ENCODE data around the gene LHFPL6.
A peak's percentile ranks its signal among the peaks of the same experiment; 100 is the strongest.

The LHFPL6 gene

DNA sequence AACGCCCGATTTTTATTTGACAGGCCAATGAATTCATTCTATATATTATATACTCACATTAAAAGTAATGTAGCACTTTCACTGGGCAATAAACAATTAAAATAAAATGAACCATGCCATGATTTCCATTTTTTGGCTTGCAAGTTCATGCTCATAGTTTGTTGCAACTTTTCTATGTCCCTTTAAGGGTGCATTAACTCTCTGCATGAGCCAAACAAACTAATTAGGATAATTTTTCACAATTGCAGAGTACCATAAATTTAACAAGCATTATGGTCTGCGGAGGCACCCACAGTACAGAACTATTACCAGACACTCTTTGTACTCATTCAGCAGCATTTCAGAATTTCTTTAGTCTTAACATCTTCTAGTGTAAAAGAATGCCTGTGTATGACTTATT is 1.4 kb downstream of the LHFPL6 start:
- no peak overlapping the region for H3K14ac ChIP-seq (ENCODE audit: low read length)
- peak overlapping the region in 1 of 2 donors; percentile 94 for H3K4me3 ChIP-seq (ENCODE audit: low read length in 2 of 2)
- H3K18ac ChIP-seq (ENCODE audit: low read length) = no peak overlapping the region
- H3K4me2 ChIP-seq (ENCODE audit: insufficient read depth, low read length, poor library complexity, severe bottlenecking) = peak overlapping the region; percentile 11
- no peak overlapping the region for H2BK12ac ChIP-seq (ENCODE audit: low read length)
- no peak for DNase-seq (ENCODE audit: low spot score)
- H3K27ac ChIP-seq (replicated peaks; ENCODE audit: low read length) = no peak overlapping the region
- no peak overlapping the region for H2AK5ac ChIP-seq (ENCODE audit: low read depth, low read length)
- no peaks in the 10 kb centered on the region for H3K79me1 ChIP-seq (ENCODE audit: low read depth, low read length)
- no peak overlapping the region for H4K8ac ChIP-seq (ENCODE audit: low read depth, low read length)
- H3K4me1 ChIP-seq (ENCODE audit: control insufficient read depth in 2 of 2, insufficient read depth in 1 of 2, low read depth in 1 of 2, low read length in 2 of 2) = peaks cover 6 to 19% of the 10 kb centered on the region in 2 donors
- H3K36me3 ChIP-seq (replicated peaks in 1 of 2; ENCODE audit: control insufficient read depth in 2 of 2, insufficient read depth in 2 of 2, low read length in 2 of 2) = peaks cover 0 to 46% of the 10 kb centered on the region in 2 donors
- H3K23ac ChIP-seq (ENCODE audit: low read depth, low read length, poor library complexity) = no peak overlapping the region
- WGBS, 2 donors (ENCODE audit: extremely low coverage in 2 of 2, insufficient read length in 2 of 2, insufficient replicate concordance in 1 of 2) = no CpG with 5 or more reads among the region's 3 CpGs
- no peaks in the 10 kb centered on the region for H3K27me3 ChIP-seq (ENCODE audit: control insufficient read depth in 3 of 3, insufficient read depth in 3 of 3, low read depth in 1 of 3, low read length in 3 of 3)
- H3K4ac ChIP-seq (ENCODE audit: low read length) = no peak overlapping the region
- no peak overlapping the region for H2BK5ac ChIP-seq (ENCODE audit: low read length)
- H2BK15ac ChIP-seq (ENCODE audit: low read length) = no peak overlapping the region
- H2AFZ ChIP-seq (ENCODE audit: low read length) = peak overlapping the region; percentile 97
- no peak overlapping the region for H4K91ac ChIP-seq (ENCODE audit: low read depth, low read length, poor library complexity)
- H3K9me3 ChIP-seq (replicated peaks in 1 of 2; ENCODE audit: control insufficient read depth in 2 of 2, insufficient read depth in 1 of 2, low read depth in 1 of 2, low read length in 2 of 2) = peaks cover 0 to 12% of the 10 kb centered on the region in 2 donors
- no peak overlapping the region for H2BK120ac ChIP-seq (ENCODE audit: low read depth, low read length)
- H3K9ac ChIP-seq (ENCODE audit: low read depth, low read length, poor library complexity) = no peak overlapping the region

DNA sequence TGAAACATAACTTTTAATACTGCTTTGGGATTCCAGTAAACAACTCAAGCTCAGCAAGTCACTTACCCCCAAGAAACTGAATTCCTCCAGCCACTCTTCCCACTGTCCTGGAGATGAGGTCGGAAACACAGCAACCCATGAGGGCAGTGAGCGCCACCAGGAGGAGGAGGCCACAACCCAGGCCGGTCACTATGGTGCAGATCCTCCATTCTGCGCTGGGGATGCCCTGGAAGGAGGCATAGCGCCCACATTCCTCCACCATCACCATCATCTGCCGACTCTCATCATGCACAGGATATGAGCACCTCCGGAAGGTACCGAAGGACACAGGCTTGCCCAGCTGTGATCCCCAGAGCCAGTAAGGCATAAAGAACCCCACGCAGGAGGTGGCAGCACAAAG is 2.2 kb downstream of the LHFPL6 start:
- no CpG with 5 or more reads among the region's 9 CpGs for WGBS, 2 donors (ENCODE audit: extremely low coverage in 2 of 2, insufficient read length in 2 of 2, insufficient replicate concordance in 1 of 2)
- DNase-seq (ENCODE audit: low spot score) = no peak
- Histone ChIP-seq H3K27me3 (ENCODE audit: control insufficient read depth in 3 of 3, insufficient read depth in 3 of 3, low read depth in 1 of 3, low read length in 3 of 3) (no peaks in the 10 kb centered on the region), H2BK15ac (ENCODE audit: low read length) (peak overlapping the region; percentile 71), H2BK5ac (ENCODE audit: low read length) (no peak overlapping the region), H2AFZ (ENCODE audit: low read length) (peak overlapping the region; percentile 62), H3K14ac (ENCODE audit: low read length) (no peak overlapping the region), H2BK120ac (ENCODE audit: low read depth, low read length) (no peak overlapping the region), H3K9ac (ENCODE audit: low read depth, low read length, poor library complexity) (no peak overlapping the region), H3K4me2 (ENCODE audit: insufficient read depth, low read length, poor library complexity, severe bottlenecking) (no peak overlapping the region), H4K91ac (ENCODE audit: low read depth, low read length, poor library complexity) (no peak overlapping the region), H3K4me3 (ENCODE audit: low read length in 2 of 2) (peak overlapping the region in 1 of 2 donors; percentile 94), H3K79me1 (ENCODE audit: low read depth, low read length) (no peaks in the 10 kb centered on the region), H2BK12ac (ENCODE audit: low read length) (no peak overlapping the region), H2AK5ac (ENCODE audit: low read depth, low read length) (no peak overlapping the region), H3K27ac (replicated peaks; ENCODE audit: low read length) (no peak overlapping the region), H4K8ac (ENCODE audit: low read depth, low read length) (no peak overlapping the region), H3K9me3 (replicated peaks in 1 of 2; ENCODE audit: control insufficient read depth in 2 of 2, insufficient read depth in 1 of 2, low read depth in 1 of 2, low read length in 2 of 2) (peaks cover 0 to 15% of the 10 kb centered on the region in 2 donors), H3K4me1 (ENCODE audit: control insufficient read depth in 2 of 2, insufficient read depth in 1 of 2, low read depth in 1 of 2, low read length in 2 of 2) (peaks cover 6 to 19% of the 10 kb centered on the region in 2 donors), H3K36me3 (replicated peaks in 1 of 2; ENCODE audit: control insufficient read depth in 2 of 2, insufficient read depth in 2 of 2, low read length in 2 of 2) (peaks cover 0 to 54% of the 10 kb centered on the region in 2 donors), H3K4ac (ENCODE audit: low read length) (no peak overlapping the region), H3K23ac (ENCODE audit: low read depth, low read length, poor library complexity) (no peak overlapping the region), H3K18ac (ENCODE audit: low read length) (peak overlapping the region; percentile 65)

DNA sequence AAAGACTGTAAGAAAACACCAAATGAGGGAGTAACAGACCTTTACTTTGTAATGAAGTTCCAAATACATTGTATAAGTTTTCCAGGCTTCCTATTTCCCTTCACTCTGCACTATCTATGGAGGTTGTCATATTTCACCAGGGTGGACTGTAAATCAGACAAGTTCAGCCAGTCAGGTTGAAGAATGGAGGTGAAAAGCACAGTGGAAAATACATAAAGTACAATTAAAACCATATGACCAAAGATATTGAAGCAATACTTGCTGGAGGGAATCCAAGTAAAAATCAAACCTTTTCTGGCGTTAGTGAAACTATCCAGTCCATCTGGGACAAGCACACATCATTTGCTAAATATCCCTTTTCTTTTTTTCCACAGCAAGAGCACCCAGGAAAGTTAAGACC is 3.2 kb downstream of the LHFPL6 start:
- Histone ChIP-seq H3K27me3 (ENCODE audit: control insufficient read depth in 3 of 3, insufficient read depth in 3 of 3, low read depth in 1 of 3, low read length in 3 of 3) (no peaks in the 10 kb centered on the region), H3K36me3 (replicated peaks in 1 of 2; ENCODE audit: control insufficient read depth in 2 of 2, insufficient read depth in 2 of 2, low read length in 2 of 2) (peaks cover 0 to 63% of the 10 kb centered on the region in 2 donors), H3K4me1 (ENCODE audit: control insufficient read depth in 2 of 2, insufficient read depth in 1 of 2, low read depth in 1 of 2, low read length in 2 of 2) (peaks cover 6 to 19% of the 10 kb centered on the region in 2 donors), H3K27ac (replicated peaks; ENCODE audit: low read length) (no peak overlapping the region), H2BK120ac (ENCODE audit: low read depth, low read length) (no peak overlapping the region), H3K14ac (ENCODE audit: low read length) (no peak overlapping the region), H2BK5ac (ENCODE audit: low read length) (no peak overlapping the region), H3K4me3 (ENCODE audit: low read length in 2 of 2) (peak overlapping the region in 1 of 2 donors; percentile 94), H3K4me2 (ENCODE audit: insufficient read depth, low read length, poor library complexity, severe bottlenecking) (no peak overlapping the region), H2BK12ac (ENCODE audit: low read length) (no peak overlapping the region), H3K9me3 (replicated peaks in 1 of 2; ENCODE audit: control insufficient read depth in 2 of 2, insufficient read depth in 1 of 2, low read depth in 1 of 2, low read length in 2 of 2) (peaks cover 0 to 23% of the 10 kb centered on the region in 2 donors), H3K4ac (ENCODE audit: low read length) (no peak overlapping the region), H4K91ac (ENCODE audit: low read depth, low read length, poor library complexity) (no peak overlapping the region), H2BK15ac (ENCODE audit: low read length) (no peak overlapping the region), H2AFZ (ENCODE audit: low read length) (no peak overlapping the region), H3K18ac (ENCODE audit: low read length) (no peak overlapping the region), H3K79me1 (ENCODE audit: low read depth, low read length) (no peaks in the 10 kb centered on the region), H2AK5ac (ENCODE audit: low read depth, low read length) (no peak overlapping the region), H3K9ac (ENCODE audit: low read depth, low read length, poor library complexity) (no peak overlapping the region), H3K23ac (ENCODE audit: low read depth, low read length, poor library complexity) (no peak overlapping the region), H4K8ac (ENCODE audit: low read depth, low read length) (no peak overlapping the region)
- no CpG with 5 or more reads among the region's 1 CpG for WGBS, 2 donors (ENCODE audit: extremely low coverage in 2 of 2, insufficient read length in 2 of 2, insufficient replicate concordance in 1 of 2)
- no peak for DNase-seq (ENCODE audit: low spot score)

DNA sequence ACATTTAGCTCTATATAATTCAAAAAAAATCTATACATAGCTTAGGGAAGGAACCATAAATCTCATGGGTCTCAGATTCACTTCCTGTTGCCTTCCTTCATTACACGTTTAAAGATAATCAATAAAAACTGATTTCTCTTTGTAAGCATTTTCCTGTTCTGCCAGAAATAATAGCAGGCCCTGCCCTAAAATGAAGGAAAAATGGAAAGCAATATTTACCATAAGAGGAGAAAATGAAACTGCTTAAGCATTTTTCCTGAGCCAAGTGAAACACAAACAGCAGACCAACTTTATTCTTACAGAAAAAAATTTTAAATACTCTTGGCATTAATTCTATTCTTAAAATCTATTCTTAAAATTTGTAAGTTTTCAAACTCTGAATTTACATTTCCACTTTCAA is 4.0 kb downstream of the LHFPL6 start:
- Histone ChIP-seq H2BK5ac (ENCODE audit: low read length) (no peak overlapping the region), H2AFZ (ENCODE audit: low read length) (no peak overlapping the region), H4K91ac (ENCODE audit: low read depth, low read length, poor library complexity) (no peak overlapping the region), H3K23ac (ENCODE audit: low read depth, low read length, poor library complexity) (no peak overlapping the region), H3K14ac (ENCODE audit: low read length) (no peak overlapping the region), H3K27ac (replicated peaks; ENCODE audit: low read length) (no peak overlapping the region), H3K18ac (ENCODE audit: low read length) (no peak overlapping the region), H3K4me3 (ENCODE audit: low read length in 2 of 2) (peak overlapping the region in 1 of 2 donors; percentile 94), H2AK5ac (ENCODE audit: low read depth, low read length) (no peak overlapping the region), H3K9me3 (replicated peaks in 1 of 2; ENCODE audit: control insufficient read depth in 2 of 2, insufficient read depth in 1 of 2, low read depth in 1 of 2, low read length in 2 of 2) (peaks cover 0 to 27% of the 10 kb centered on the region in 2 donors), H3K36me3 (replicated peaks in 1 of 2; ENCODE audit: control insufficient read depth in 2 of 2, insufficient read depth in 2 of 2, low read length in 2 of 2) (peaks cover 0 to 63% of the 10 kb centered on the region in 2 donors), H2BK15ac (ENCODE audit: low read length) (no peak overlapping the region), H3K79me1 (ENCODE audit: low read depth, low read length) (no peaks in the 10 kb centered on the region), H3K4ac (ENCODE audit: low read length) (no peak overlapping the region), H3K4me2 (ENCODE audit: insufficient read depth, low read length, poor library complexity, severe bottlenecking) (no peak overlapping the region), H4K8ac (ENCODE audit: low read depth, low read length) (no peak overlapping the region), H3K27me3 (ENCODE audit: control insufficient read depth in 3 of 3, insufficient read depth in 3 of 3, low read depth in 1 of 3, low read length in 3 of 3) (no peaks in the 10 kb centered on the region), H2BK12ac (ENCODE audit: low read length) (no peak overlapping the region), H3K9ac (ENCODE audit: low read depth, low read length, poor library complexity) (no peak overlapping the region), H3K4me1 (ENCODE audit: control insufficient read depth in 2 of 2, insufficient read depth in 1 of 2, low read depth in 1 of 2, low read length in 2 of 2) (peaks cover 6 to 13% of the 10 kb centered on the region in 2 donors), H2BK120ac (ENCODE audit: low read depth, low read length) (no peak overlapping the region)
- WGBS, 2 donors (ENCODE audit: extremely low coverage in 2 of 2, insufficient read length in 2 of 2, insufficient replicate concordance in 1 of 2) = no CpG with 5 or more reads among the region's 1 CpG
- DNase-seq (ENCODE audit: low spot score) = no peak

Measured in neuronal stem cell (in vitro differentiated cells).